D721Med (cell line): ENCODE results near the gene PLXDC1.

Experiments used
- DNase-seq: peaks from one replicate; pipeline ENCODE4 v3.0.0; 2011; ENCODE audit warnings: low spot score; ENCODE audit not compliant: insufficient read length
- FAIRE-seq: peaks from 2 replicates; lab custom pipeline; 2011; peaks lifted over from hg19 to GRCh38; lab: Jason Lieb, UNC
- CTCF ChIP-seq: IDR thresholded peaks from 2 replicates; pipeline ENCODE4 v1.5.1; 2012; ENCODE audit warnings: mild to moderate bottlenecking, control low read depth; ENCODE audit not compliant: insufficient read depth; ENCODE audit errors: missing control alignments

The PLXDC1 gene

DNA sequence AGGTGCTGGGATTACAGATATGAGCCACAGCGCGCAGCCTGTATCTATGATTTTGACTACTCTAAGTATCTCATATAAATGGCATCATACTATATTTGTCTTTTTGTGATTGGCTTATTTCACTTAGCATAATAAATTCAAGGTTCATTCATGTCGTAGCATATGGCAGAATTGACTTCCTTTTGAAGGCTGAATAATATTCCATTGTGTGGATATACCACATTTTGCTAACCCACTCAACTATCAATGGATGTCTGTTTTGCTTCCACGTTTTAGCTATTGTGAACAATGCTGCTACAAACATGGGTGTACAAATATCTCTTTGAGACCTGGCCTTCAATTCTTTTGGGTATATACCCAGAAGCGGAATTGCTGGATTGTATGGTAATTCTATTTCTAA, 10.1 kb downstream of the PLXDC1 start:
- no peak for FAIRE-seq

DNA sequence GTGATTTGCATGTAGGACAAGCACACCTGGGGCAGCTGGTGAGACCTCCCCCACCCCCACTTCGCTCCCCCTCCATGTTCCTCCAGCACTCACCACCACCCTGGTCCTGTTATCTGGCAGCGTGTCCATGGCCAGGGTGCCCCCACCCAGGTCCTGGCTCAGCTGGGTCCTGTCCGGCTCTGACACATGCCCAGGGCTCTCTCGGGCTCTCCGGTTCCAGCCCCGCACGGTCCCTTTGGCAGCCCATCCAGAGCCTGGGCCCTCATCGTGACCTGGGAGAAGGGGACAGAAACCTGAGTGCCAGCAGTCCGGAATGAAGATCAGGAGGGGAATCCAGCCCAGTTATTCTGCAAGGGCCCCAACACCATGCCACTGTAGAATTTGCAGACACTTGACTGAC, 11.9 kb downstream of the PLXDC1 start:
- DNase-seq (no peak), FAIRE-seq (no peak)

More for the DNA sequence above, 10.1 kb downstream of the PLXDC1 start:
- DNase-seq: no peak
- no peak for TF ChIP-seq CTCF

DNA sequence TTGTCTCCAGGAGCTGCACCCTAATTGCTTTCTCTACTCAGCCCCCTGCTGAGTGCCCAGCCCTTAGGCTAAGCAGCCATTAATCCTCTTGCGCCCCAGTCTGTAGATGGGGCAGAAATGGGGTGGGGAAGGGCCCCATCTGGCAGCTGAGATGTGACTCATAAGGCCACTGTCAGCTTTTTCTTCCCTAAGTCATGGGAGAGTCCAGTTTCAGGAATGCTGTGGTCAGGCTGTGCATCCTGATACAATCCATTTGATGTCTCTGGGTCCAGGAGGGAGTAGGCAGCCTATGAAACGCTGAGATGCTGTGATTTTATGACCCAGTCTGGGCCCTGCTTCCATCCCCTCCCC, 12.3 kb downstream of the PLXDC1 start:
- DNase-seq: no peak
- TF ChIP-seq CTCF: no peak
- no peak for FAIRE-seq

More for the DNA sequence above, 11.9 kb downstream of the PLXDC1 start:
- TF ChIP-seq CTCF: no peak

- FAIRE-seq (no peak), DNase-seq (no peak)
- no peak for TF ChIP-seq CTCF
These were observed 12.8 kb downstream of the PLXDC1 start for GRCh38 chr17:39138431-39139160.

DNA sequence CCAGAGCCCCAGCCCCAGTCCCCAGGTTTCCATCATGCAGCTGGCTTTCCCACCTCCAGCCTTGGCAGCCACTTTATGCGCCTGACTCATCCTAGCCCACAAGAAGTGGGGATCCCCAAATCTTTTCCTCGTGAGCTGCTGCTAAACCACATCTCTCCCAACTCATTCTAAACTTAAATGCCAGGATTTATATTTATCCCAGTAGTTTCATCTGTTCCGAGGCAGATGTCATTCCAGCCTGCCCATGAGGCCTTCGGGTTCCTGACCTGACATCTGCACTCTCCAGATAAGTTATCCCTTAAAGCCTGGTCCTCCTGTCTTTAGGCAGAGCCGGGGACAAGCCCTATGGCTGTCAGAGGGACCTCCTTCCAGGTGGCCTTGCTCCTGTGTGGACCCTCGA, 16.6 kb downstream of the PLXDC1 start:
- DNase-seq: no peak
- FAIRE-seq: no peak
- no peak for TF ChIP-seq CTCF

- no peak for FAIRE-seq
- no peak for DNase-seq
- no peak for TF ChIP-seq CTCF
These were observed 19.2 kb downstream of the PLXDC1 start for GRCh38 chr17:39132192-39132610.

GRCh38 chr17:39131616-39132015, 19.8 kb downstream of the PLXDC1 start:
- TF ChIP-seq CTCF: no peak
- FAIRE-seq (no peak), DNase-seq (no peak)
